IMR-90 (cell line): ENCODE data around the gene PHF21A.

Experiments
- BHLHE40 ChIP-seq: fragments of 150-350 bp; IDR thresholded peaks from 2 replicates; pipeline ENCODE4 v1.6.1; 2016; ENCODE audit warnings: mild to moderate bottlenecking, low read depth, low read length
- CHD1 ChIP-seq: IDR thresholded peaks from 2 replicates; pipeline ENCODE4 v1.6.1; 2012; ENCODE audit warnings: low read depth, low read length, improper control_type of control experiment
- FOS ChIP-seq: fragments of 150-350 bp; IDR thresholded peaks from 2 replicates; pipeline ENCODE4 v1.6.1; 2016; ENCODE audit warnings: low read depth, low read length
- MAFK ChIP-seq: IDR thresholded peaks from 2 replicates; pipeline ENCODE4 v1.6.1; 2012; ENCODE audit warnings: low read depth, low read length, improper control_type of control experiment
- MAZ ChIP-seq: IDR thresholded peaks from 2 replicates; pipeline ENCODE4 v1.6.1; 2012; ENCODE audit warnings: low read depth, mild to moderate bottlenecking, low read length, improper control_type of control experiment, moderate library complexity, borderline replicate concordance
- MXI1 ChIP-seq: IDR thresholded peaks from 2 replicates; pipeline ENCODE4 v1.6.1; 2012; ENCODE audit warnings: low read depth, mild to moderate bottlenecking, low read length, moderate library complexity, borderline replicate concordance
- NFE2L2 ChIP-seq: fragments of 150-350 bp; IDR thresholded peaks from 2 replicates; pipeline ENCODE4 v1.6.1; 2016; ENCODE audit warnings: low read depth, mild to moderate bottlenecking, low read length
- POLR2A ChIP-seq: IDR thresholded peaks from 2 replicates; pipeline ENCODE4 v1.6.1; 2012; ENCODE audit warnings: mild to moderate bottlenecking, low read depth, low read length
- RAD21 ChIP-seq: IDR thresholded peaks from 2 replicates; pipeline ENCODE4 v1.6.1; 2012; ENCODE audit warnings: low read length, improper control_type of control experiment
- RFX5 ChIP-seq: IDR thresholded peaks from 2 replicates; pipeline ENCODE4 v1.8.0; 2012; ENCODE audit warnings: low read depth, mild to moderate bottlenecking, low read length, moderate library complexity
- SMC3 ChIP-seq: fragments of 150-350 bp; IDR thresholded peaks from 2 replicates; pipeline ENCODE4 v1.6.1; 2016; ENCODE audit warnings: low read depth, mild to moderate bottlenecking, antibody characterized with exemption, low read length, moderate library complexity
- TF ChIP-seq, protein P1 (sequence below): conservative IDR thresholded peaks from 2 replicates; pipeline ENCODE4 v1.5.1; 2012; ENCODE audit warnings: mild to moderate bottlenecking, low read depth, low read length, improper control_type of control experiment
- TF ChIP-seq, protein P2 (sequence below): fragments of 150-350 bp; IDR thresholded peaks from 2 replicates; pipeline ENCODE4 v1.6.1; 2017; ENCODE audit warnings: mild to moderate bottlenecking, antibody characterized with exemption, low read length, low read depth

DNA sequence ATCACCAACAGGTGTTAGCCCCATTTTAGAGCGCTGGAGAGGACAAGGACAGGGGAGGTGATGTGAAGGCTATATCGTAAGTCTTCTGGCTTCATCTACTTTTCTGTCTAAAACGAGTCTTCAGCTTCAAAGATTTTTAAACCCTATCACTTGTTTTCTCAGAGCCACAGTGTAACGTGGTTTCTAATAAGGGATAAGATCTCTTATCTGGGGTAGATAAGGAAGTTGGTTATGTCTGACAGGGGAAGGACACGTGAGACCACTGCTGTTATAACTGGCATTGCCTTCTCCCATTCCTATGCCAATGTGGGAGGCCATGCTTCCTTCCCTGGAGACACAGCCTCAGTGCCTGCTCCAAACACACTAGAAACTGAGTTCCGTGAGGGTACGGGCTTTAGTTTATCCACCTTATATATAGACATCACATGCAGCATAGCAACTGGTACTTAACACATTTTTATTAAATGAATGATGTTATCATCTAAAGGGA is 159.5 kb downstream of the PHF21A start:
- no peak for TF ChIP-seq POLR2A
- TF ChIP-seq CHD1 = no peak
- TF ChIP-seq, protein P1, sequence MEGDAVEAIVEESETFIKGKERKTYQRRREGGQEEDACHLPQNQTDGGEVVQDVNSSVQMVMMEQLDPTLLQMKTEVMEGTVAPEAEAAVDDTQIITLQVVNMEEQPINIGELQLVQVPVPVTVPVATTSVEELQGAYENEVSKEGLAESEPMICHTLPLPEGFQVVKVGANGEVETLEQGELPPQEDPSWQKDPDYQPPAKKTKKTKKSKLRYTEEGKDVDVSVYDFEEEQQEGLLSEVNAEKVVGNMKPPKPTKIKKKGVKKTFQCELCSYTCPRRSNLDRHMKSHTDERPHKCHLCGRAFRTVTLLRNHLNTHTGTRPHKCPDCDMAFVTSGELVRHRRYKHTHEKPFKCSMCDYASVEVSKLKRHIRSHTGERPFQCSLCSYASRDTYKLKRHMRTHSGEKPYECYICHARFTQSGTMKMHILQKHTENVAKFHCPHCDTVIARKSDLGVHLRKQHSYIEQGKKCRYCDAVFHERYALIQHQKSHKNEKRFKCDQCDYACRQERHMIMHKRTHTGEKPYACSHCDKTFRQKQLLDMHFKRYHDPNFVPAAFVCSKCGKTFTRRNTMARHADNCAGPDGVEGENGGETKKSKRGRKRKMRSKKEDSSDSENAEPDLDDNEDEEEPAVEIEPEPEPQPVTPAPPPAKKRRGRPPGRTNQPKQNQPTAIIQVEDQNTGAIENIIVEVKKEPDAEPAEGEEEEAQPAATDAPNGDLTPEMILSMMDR = no peak
- TF ChIP-seq NFE2L2 = no peak
- TF ChIP-seq, protein P2, sequence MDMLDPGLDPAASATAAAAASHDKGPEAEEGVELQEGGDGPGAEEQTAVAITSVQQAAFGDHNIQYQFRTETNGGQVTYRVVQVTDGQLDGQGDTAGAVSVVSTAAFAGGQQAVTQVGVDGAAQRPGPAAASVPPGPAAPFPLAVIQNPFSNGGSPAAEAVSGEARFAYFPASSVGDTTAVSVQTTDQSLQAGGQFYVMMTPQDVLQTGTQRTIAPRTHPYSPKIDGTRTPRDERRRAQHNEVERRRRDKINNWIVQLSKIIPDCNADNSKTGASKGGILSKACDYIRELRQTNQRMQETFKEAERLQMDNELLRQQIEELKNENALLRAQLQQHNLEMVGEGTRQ = no peak
- TF ChIP-seq RAD21 = no peak
- no peak for TF ChIP-seq MXI1
- no peak for TF ChIP-seq SMC3
- no peak for TF ChIP-seq RFX5
- no peak for TF ChIP-seq MAFK
- no peak for TF ChIP-seq BHLHE40
- TF ChIP-seq MAZ = no peak
- TF ChIP-seq FOS = no peak
